Uterus (tissue), 4 donors: ENCODE measurements around the gene ACAD8. TPM values are rescaled to one million over a fixed set of nuclear protein-coding genes. Genes with fewer than 3 reads are reported as not detected.

Experiments used
- DNase-seq, 2 donors: peaks; one replicate each; pipeline ENCODE4 v3.0.0-alpha.2; 2019 to 2020
- H3K27ac ChIP-seq, 2 donors: fragments of 200-600 bp; sonication (generic); 1 replicate in 1 of 2; 2 replicates in 1 of 2; pipeline ENCODE4 v1.5.1; 2016 to 2018
- H3K27me3 ChIP-seq, 2 donors: fragments of 200-600 bp; sonication (generic); one replicate each; pipeline ENCODE4 v1.5.1; 2018 to 2019; ENCODE audit warnings: control low read depth in 1 of 2
- H3K36me3 ChIP-seq, 2 donors: fragments of 200-600 bp; sonication (generic); one replicate each; pipeline ENCODE4 v1.5.1; 2019; ENCODE audit warnings: control low read depth in 1 of 2
- H3K4me1 ChIP-seq, 2 donors: fragments of 200-600 bp; sonication (generic); one replicate each; pipeline ENCODE4 v1.5.1; 2018 to 2019; ENCODE audit warnings: control low read depth in 1 of 2
- H3K4me3 ChIP-seq, 2 donors: fragments of 200-600 bp; sonication (generic); 1 replicate in 1 of 2; 2 replicates in 1 of 2; pipeline ENCODE4 v1.5.1; 2018 to 2019; ENCODE audit warnings: mild to moderate bottlenecking in 1 of 2
- H3K9me3 ChIP-seq, 2 donors: fragments of 200-600 bp; sonication (generic); one replicate each; pipeline ENCODE4 v1.5.1; 2019; ENCODE audit warnings: control low read depth in 1 of 2
- CTCF ChIP-seq, 4 experiments: fragments of 200-600 bp in 2 of 4; fragments of 450-650 bp in 2 of 4; sonication (generic) in 2 of 4; IDR thresholded peaks; one replicate each; pipeline ENCODE4 v1.5.1; 2016 to 2019; ENCODE audit warnings: antibody characterized with exemption in 4 of 4, mild to moderate bottlenecking in 2 of 4, moderate library complexity in 1 of 4
- POLR2A ChIP-seq, 2 donors: fragments of 450-650 bp; IDR thresholded peaks; one replicate each; pipeline ENCODE4 v1.6.1; 2016; ENCODE audit warnings: antibody characterized with exemption in 2 of 2, mild to moderate bottlenecking in 1 of 2, moderate library complexity in 1 of 2
- intact Hi-C: fragments of 100-400 bp; cut with DNase I; formaldehyde crosslinking; loops from one replicate; pipeline ENCODE4 v1.15.1; 2023; ENCODE audit warnings: low total_unique reads
- total RNA-seq, 4 donors: library from RNA; depleted of rRNA in 3 of 4; stranded (reverse); fragments of >200 nt in 3 of 4; gene quantifications; one replicate each; pipeline versions ENCODE4 v1.1.0 to v1.2.4, GENCODE V29; 2014 to 2023
- donor health status: DM: yes; HTN: yes; CAD: no.

The ACAD8 gene
- total RNA-seq, 4 donors from 2014 or later, result 16.5 to 26.5 (median 21.5) TPM

GRCh38 chr11:134266440-134266839, 13.1 kb downstream of the ACAD8 start:
- intact Hi-C loops, result loop anchor here (10.0 kb wide), 1 partner anchor 52 kb away; no protein-coding TSS in a partner anchor
- DNase-seq, result no peak
- Histone ChIP-seq H3K4me1 (no peaks in the 10 kb centered on the region), H3K4me3 (no peak overlapping the region), H3K9me3 (no peaks in the 10 kb centered on the region), H3K27ac (no peak overlapping the region), H3K36me3 (no peaks in the 10 kb centered on the region), H3K27me3 (no peaks in the 10 kb centered on the region)
- TF ChIP-seq CTCF (IDR thresholded peaks at IDR 0.05) (no peak), POLR2A (IDR thresholded peaks at IDR 0.05) (no peak)

DNA sequence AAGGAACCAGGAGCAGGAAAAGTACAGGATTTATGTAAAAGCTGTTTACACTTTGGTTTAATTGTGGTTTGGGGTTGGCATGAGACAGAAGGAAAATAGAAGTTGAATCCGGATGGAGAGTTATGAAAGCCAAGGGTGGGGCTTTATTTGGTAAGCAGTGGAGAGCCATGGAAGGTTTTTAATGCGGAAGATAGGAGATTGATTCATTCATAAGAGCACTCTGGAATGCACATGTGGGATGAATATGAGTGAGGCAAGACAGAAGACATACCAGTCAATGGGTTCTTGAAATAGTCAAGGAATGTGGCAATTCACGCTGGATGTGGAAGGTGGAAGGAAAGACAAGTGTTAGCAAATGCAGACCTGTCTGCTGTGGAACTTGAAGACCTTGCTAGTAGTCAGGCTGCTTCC, 13.5 kb downstream of the ACAD8 start:
- no peaks in the 10 kb centered on the region for H3K9me3 ChIP-seq
- intact Hi-C loops, result loop anchor here (10.0 kb wide), 1 partner anchor 52 kb away; no protein-coding TSS in a partner anchor
- H3K27me3 ChIP-seq, result no peaks in the 10 kb centered on the region
- no peaks in the 10 kb centered on the region for H3K36me3 ChIP-seq
- H3K4me1 ChIP-seq, result no peaks in the 10 kb centered on the region
- H3K27ac ChIP-seq, result no peak overlapping the region
- H3K4me3 ChIP-seq, result no peak overlapping the region
- no peak for DNase-seq
- no peak for TF ChIP-seq POLR2A (IDR thresholded peaks at IDR 0.05)
- TF ChIP-seq CTCF (IDR thresholded peaks at IDR 0.05), result no peak

DNA sequence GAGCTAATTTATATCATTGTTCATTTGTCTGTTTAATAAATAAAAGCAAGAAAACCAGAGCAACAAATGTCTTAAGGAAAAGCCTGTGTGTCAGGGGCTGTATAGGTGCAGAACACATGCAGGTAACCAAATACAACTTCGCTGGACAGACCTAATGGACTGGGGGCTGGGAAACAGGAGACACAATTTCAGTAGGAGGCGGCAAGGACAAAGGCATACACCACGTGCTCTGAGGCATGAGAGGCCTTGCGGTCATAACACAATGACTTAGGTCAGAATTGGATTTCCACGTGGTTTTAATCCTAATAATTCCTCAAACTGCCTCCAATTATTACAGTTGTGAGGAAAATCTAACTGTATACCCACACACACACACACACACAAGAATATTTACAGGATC, 14.1 kb downstream of the ACAD8 start:
- Histone ChIP-seq H3K27ac (no peak overlapping the region), H3K4me3 (no peak overlapping the region), H3K4me1 (no peaks in the 10 kb centered on the region), H3K36me3 (no peaks in the 10 kb centered on the region), H3K27me3 (no peaks in the 10 kb centered on the region), H3K9me3 (no peaks in the 10 kb centered on the region)
- TF ChIP-seq POLR2A (IDR thresholded peaks at IDR 0.05), result no peak
- no peak for TF ChIP-seq CTCF (IDR thresholded peaks at IDR 0.05)
- intact Hi-C loops, result loop anchor here (10.0 kb wide), 1 partner anchor 53 kb away; no protein-coding TSS in a partner anchor
- DNase-seq, result no peak

DNA sequence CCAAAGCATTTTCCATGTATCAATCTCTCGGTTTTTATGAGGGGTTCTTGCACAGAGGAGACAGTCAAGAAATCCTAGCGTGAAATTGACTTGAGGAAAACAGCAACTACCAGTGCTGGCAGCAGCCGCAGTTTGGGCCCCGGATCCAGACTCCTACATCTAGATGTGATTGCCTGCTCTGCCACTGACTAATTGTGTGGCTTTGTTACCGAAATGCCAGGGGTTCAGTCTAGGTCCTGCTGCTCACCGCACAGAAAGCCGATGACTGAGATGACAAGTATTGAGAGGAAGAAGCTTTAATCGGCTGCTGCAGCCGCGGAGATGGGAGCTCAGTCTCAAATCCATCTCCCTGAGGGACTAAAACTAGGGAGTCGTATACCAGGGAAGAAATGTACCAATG, 14.6 kb downstream of the ACAD8 start:
- Histone ChIP-seq H3K36me3 (no peaks in the 10 kb centered on the region), H3K9me3 (no peaks in the 10 kb centered on the region), H3K27me3 (no peaks in the 10 kb centered on the region), H3K27ac (no peak overlapping the region), H3K4me1 (no peaks in the 10 kb centered on the region), H3K4me3 (no peak overlapping the region)
- intact Hi-C loops, result loop anchor here (10.0 kb wide), 1 partner anchor 53 kb away; no protein-coding TSS in a partner anchor
- no peak for DNase-seq
- TF ChIP-seq CTCF (IDR thresholded peaks at IDR 0.05) (no peak), POLR2A (IDR thresholded peaks at IDR 0.05) (no peak)

- no peaks in the 10 kb centered on the region for H3K36me3 ChIP-seq
- peaks cover 0 to 8% of the 10 kb centered on the region in 2 donors for H3K27me3 ChIP-seq
- TF ChIP-seq CTCF (IDR thresholded peaks at IDR 0.05), result no peak
- no peak for TF ChIP-seq POLR2A (IDR thresholded peaks at IDR 0.05)
- DNase-seq, result no peak
- H3K4me3 ChIP-seq, result no peak overlapping the region
- intact Hi-C loops, result no loop called here
- no peaks in the 10 kb centered on the region for H3K9me3 ChIP-seq
- no peaks in the 10 kb centered on the region for H3K4me1 ChIP-seq
- no peak overlapping the region for H3K27ac ChIP-seq
Observed at GRCh38 chr11:134270250-134270714, 16.9 kb downstream of the ACAD8 start.
